B cell (primary cell): ENCODE results near the gene BTN3A1.

ENCODE experiments used
- EZH2 ChIP-seq: IDR thresholded peaks from 2 replicates; pipeline ENCODE4 v1.6.1; 2012; ENCODE audit warnings: borderline replicate concordance, low read depth, mild to moderate bottlenecking, moderate library complexity, low read length; ENCODE audit not compliant: insufficient read depth, poor library complexity, severe bottlenecking
- TF ChIP-seq, protein P1 (sequence below): fragments of 200-600 bp; IDR thresholded peaks from one replicate; pipeline ENCODE4 v1.8.0; 2022; ENCODE audit warnings: antibody characterized with exemption, mild to moderate bottlenecking

DNA sequence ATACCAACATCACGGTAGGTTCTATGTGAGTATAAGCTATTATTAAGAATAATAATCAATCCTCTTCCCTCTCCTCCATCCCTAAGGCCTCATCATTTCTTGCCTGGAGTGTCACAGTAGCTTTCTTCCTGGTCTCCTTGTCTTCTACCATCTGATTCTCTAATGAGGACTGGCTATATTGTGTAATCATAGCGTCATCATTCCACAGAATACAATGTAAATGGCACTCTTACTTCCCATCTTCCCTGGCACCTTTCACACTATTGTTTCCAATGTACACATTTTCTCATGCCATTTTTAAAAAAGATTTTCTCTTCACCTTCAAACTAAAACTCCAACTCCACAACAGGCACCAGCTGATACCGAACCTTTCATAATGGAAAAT is 39.2 kb upstream of the BTN3A1 start:
- TF ChIP-seq EZH2, result no peak
- TF ChIP-seq, protein P1, sequence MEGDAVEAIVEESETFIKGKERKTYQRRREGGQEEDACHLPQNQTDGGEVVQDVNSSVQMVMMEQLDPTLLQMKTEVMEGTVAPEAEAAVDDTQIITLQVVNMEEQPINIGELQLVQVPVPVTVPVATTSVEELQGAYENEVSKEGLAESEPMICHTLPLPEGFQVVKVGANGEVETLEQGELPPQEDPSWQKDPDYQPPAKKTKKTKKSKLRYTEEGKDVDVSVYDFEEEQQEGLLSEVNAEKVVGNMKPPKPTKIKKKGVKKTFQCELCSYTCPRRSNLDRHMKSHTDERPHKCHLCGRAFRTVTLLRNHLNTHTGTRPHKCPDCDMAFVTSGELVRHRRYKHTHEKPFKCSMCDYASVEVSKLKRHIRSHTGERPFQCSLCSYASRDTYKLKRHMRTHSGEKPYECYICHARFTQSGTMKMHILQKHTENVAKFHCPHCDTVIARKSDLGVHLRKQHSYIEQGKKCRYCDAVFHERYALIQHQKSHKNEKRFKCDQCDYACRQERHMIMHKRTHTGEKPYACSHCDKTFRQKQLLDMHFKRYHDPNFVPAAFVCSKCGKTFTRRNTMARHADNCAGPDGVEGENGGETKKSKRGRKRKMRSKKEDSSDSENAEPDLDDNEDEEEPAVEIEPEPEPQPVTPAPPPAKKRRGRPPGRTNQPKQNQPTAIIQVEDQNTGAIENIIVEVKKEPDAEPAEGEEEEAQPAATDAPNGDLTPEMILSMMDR, result no peak
